SHP77 (cell line): ENCODE results near the gene FRMPD4.

ENCODE experiments used
- DNase-seq, 2 experiments: peaks; one replicate each; lab custom pipeline; 2025; lab: John Stamatoyannopoulos, UW

Gene FRMPD4

DNA sequence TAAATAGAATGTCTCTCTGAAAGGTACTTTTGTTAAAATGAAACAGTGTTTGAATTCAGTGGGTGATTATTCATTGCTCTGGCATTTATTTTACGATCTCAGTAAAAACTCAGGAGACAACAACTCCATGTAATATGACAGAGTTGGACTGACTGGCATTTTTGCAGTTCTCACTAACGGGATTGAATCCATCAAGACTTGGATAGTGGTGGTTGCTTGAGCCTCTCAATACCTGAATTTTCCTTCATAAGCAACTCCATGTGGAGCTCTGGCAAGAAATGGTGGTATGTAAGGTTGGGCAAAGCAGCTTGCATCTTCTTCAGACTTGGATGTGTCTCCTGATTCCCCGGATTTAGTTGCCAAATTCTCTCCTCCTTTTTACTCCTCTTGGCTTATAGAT is 72.7 kb downstream of the FRMPD4 start:
- DNase-seq = no peak

DNA sequence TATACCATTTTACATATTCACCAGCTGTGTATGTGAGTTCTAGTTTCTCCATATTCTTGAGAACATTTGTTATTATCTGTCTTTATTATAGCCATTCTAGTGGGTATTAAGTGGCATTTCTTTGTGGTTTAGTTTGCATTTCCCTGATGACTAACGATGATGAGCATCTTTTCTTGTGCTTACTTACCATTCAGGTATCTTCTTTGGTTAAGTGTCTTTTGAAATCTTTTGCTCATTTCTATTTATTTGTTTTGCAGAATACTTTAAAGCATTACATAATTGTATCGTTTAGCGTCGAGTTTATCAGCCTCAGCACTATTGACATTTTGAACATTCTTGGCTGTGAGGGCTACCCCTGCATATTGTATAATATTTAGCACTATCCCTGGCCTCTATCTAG is 85.4 kb downstream of the FRMPD4 start:
- no peak for DNase-seq

DNA sequence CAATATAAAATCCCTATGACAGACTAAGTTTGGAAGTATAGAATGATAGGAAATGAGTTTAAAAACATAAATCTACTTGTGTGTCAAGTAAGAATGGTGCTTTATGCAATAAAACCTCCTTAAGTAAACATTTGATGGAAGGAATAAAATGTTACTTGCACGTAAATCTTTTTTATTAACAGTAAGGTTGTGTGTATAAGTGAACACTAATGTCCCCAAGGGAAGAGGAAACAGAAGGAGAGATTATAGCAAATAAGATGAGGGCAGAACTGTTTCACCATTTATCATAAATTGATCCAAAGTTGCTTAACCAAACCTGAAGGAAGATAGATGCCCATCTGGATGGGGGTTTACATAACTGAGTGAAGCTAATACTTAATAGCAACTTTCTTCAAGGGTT is 86.8 kb downstream of the FRMPD4 start:
- no peak for DNase-seq

DNA sequence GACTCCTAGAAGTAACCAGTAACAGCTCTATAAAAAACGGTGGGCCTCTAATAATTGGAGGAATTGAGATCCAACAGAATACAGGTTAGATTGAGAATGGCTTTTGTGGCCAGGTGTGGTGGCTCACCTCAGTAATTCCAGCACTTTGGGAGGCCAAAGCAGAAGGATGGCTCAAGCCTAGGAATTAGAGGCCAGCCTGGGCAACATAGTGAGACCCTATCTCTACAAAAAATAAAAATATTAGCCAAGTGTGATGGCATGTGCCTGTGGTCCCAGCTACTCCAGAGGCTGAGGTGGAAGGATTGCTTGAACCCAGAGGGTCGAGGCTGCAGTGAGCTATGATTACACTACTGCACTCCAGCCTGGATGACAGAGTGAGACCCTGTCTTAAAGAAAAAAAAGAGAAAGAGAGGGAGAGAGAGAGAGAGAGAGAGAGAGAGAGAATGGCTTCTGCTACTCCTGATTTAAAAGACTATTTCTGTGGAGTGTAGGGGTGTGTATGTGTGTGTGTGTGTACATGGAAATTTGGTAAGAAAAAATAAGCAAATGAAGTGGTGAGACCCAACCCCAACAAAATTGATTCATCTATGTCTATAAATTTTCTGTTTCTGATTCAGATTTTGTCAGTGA is 89.3 kb downstream of the FRMPD4 start:
- no peak for DNase-seq

DNA sequence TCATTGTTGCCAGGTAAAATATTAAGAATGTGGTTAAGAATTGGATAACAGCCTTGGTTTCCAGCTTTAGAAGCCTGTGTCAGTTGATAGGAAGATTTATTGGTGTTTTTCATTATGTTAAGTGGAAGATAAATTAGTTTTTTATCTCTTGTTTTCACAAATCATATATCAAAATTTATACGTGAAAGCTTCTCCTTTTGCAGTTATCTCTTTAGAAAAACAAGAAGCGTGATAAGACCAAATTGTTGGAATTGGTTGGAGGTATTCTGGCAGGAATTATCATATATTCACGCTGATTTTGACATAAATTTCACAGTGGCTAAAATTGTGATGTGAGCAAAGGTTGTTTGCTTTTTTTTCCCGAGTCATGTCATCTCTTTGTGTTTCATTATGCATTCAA is 90.6 kb downstream of the FRMPD4 start:
- DNase-seq = no peak

DNA sequence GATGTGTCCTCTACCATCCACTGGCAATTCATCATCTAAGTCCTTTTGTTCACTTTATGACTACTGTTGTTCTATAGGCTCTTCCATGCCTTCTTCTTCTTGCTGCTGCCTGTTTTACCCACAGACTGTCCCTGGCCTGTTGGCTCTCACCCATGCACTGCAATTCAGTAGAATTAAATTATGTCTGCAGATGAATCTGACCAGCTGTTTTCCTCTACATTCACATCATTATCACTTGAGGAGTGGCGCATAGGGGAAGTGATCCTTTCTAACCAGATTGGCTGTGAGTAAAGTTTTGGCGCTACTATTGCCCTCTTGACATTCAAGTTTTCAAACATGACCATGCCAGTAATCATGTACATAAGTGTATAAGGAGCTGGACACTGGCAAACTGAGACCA is 91.7 kb downstream of the FRMPD4 start:
- no peak for DNase-seq

DNA sequence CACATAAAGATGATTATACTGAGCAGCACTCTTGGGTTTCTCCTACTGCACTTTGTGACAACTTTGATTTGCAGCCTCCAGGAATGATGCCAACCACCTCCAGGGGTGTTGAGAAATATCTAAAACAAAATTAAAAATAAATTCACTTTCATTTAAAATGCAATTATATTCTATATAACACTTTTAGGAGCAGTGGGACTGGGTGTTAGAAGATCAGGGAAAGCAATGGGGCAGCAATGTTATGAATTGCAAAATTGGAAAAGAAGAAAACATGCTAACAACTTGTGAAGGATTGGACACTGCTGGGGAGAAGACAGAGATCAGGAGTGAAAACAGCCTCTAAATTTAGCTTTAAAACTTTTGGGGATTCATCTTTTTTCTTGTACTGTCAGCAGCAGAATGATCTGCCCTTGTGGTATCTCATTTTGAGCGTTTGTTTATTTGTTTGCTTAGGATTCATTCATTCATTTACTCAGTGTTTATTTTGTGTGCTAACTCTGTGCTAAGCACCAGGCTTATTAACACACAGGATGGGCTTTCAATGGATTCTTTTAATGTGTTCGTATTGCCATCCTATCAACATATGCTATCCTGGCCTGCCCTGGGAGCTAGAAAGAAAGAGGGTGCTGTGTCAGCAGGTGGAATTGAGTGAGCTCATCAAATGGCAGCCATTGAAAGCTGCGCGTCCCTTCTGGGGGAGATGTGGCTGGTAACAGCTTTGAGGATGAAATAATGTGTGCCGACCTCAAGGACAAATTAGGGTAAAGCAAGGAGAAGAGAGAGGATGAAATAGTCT is 96.5 kb downstream of the FRMPD4 start:
- no peak for DNase-seq

DNA sequence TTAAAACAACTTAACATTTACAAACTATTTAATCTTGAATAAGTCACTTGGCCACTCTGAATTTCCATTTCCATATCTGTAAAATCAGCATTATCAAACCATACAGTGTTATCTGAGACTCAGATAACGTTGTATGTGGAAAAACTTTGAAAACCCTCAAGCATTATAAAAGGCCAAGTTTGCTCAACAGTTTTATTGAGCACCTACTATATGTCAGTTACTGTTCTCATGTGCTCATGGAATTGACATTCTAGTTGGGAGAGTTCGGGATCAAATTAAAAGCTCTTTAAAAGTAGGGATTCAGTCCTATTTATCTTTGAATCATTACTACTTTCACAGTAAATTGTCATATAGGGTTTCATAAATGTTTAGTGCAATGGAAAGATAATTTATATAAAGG is 97.9 kb downstream of the FRMPD4 start:
- no peak for DNase-seq

DNA sequence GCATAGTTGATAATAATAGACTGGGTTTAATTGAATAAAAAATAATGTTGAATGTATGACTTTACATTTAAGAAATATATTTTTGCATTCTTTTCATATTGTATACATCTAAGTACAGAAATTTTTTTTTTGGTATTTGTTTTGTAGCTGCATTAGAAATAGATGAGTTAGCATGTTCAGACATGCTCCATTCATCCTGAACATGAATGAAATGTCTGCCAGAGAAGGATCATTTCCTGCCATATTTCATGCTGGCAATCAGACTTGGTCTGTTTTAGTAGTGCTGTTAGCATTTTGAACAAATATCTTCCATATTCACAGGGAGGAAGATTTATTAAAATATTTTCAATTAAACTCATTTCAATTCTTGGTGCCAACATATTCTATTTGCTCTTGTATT is 98.9 kb downstream of the FRMPD4 start:
- no peak for DNase-seq

DNA sequence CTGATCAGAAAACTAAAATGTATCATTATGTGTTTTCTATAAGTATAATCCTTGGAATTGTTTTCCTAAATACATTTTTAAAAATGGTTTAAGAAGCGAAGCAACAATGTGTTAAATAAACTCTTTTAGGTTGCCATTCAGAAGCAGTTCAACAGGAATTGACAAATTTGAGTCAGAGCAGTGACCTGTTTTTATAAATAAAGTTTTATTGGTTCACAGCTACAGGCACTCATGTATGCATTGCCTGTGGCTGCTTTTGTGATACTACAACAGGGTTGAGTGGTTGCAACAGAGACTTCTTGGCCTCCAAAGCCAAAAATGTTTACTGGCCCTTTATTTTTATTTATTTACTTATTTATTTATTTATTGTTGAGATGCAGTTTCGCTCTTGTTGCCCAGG is 99.5 kb downstream of the FRMPD4 start:
- DNase-seq = no peak

DNA sequence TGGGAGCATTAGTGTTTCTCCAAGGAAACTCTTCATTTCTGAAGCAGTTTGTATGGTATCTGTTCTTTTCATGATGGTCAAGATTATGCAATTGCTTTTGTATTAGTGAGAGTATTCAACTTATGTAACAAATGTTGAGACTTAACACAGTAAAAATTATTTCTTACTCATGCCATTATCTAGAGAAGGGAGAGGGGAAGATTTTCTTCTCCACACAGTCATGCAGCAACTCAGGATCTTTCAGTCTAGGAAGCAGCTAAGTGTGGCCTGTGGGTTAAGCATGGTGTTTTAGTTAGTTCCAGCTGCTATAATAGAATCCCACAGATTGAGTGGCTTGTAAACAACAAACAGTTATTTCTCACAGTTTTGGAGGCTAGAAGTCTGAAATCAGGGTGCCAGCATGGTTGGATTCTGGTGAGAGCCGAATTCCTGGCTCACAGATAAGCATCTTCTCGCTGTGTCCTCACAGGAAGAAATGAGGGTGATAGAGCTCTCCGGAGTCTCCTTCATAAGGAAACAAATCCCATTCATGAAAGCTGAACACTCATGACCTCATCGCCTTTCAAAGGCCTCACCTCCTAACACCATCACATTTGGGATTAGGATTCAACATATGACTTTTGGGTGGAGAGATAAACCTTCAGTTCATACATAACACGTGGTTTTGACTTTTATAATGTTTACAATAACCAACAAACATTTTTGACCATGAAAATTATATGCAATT is 101.2 kb downstream of the FRMPD4 start:
- no peak for DNase-seq

DNA sequence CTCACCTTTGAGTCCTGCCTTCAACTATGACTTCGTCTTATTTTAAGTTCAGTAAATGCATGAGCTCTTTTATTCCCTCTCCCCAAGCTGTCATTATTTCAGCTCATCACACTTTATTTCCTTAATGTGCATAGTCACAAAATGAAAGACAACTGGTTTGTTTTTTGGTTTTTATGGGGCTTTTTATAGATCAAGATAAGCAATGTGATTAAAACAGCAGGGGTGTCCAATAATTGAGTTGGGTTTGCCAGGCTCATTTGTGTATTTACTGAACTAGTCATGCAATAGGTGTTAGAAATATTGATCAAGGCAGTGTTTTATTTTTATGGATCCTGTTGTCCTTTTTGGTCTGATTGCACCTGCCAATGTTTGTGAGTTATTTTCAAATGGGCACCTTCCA is 102.2 kb downstream of the FRMPD4 start:
- DNase-seq = no peak

DNA sequence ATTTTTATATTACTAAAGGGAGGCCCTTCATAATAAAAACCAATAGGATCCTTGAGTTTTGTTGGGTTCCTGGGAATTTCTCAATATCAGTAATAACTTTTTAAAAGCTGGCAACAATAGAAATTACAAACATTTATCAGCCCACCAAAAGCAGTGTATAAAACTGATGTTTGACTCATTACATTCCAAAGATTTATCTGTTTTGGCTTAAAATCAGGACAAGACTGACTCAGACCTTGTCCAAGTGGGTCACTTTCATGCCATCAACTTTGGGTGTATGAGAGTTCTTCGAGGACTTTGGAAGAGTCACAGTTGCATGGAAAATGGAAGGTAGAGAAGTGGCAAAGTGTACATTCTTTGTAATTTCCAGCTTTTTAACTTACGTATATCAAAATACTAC is 102.8 kb downstream of the FRMPD4 start:
- no peak for DNase-seq

DNA sequence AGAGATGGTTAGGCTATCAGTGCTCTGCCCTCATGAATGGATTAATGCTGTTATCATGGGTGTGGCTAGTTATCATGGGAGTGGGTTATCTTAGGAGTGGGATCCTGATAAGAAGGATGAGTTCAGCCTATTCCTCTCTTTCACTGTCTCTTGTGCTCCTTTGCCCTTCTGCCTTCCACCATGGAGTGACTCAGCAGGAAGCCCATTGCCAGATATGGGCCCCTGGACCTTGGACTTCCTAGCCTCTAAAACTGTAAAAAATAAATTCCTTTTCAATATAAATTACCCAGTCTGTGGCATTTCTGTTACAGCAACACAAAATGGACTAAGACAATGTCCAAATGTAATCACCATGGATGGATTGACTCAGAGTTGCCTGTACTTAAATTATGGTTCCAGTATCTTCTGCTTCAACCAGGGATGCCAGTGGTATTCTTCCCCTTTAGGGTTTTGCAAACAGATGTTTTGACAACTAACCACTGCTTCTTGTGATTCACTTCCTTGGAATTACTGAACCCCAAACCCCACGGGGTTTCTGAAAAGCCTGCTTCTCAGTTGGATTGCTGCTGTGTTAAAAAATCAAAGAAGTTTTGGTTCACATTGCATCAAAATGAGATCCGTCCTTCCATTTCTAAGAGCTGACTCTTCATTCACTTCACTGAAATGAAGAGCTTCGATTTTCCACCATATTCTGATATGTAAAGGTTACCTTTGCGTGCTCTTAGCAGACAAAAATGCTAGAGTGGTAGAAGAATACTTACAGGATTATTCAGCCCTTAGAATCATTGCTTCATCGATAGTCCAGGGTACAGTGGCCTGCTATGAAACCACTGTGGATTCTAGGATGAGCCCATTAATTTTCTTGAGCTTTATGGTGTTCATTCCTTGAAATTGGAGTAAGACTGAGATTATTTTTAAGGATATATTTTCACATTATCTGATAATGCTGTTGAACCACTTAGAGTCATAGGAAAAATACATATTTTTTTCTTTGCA is 107.7 kb downstream of the FRMPD4 start:
- DNase-seq = no peak

DNA sequence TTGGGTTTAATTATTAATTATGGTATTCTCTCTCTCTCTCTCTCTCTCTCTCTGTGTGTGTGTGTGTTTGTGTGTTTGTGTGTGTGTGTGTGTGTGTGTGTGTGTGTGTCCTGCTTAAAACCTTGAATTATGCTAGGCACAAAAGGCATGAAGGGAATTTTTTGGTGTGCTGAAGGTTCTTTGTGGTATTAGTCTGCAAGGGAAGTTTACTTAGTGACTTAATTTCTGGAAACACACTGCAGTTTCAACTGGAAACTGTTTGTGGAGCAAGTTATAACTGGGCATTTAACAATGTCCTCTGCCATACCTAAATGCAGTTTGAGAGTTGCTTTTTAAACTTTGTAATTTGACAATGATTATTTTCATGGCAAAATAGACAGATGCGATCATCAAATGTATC is 111.7 kb downstream of the FRMPD4 start:
- DNase-seq = no peak

DNA sequence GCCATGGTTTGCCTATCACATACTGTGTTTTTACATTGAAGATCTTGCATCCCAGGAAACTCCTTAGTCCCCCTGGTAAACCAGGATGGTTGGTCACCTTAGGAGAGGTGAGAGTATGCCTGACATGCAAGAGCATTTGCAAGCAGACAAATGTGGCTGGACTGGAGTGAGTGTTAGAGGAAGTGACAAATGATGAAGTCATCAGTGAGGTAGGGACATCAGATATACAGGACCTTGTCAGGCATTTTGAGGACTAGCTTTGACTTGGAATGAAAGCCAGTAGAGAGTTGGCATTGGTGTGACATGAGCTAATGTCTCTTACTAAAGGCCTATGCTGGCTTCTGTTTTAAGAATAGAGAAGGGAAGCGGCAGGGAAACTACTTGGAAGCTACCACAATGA is 124.9 kb downstream of the FRMPD4 start:
- no peak for DNase-seq

DNA sequence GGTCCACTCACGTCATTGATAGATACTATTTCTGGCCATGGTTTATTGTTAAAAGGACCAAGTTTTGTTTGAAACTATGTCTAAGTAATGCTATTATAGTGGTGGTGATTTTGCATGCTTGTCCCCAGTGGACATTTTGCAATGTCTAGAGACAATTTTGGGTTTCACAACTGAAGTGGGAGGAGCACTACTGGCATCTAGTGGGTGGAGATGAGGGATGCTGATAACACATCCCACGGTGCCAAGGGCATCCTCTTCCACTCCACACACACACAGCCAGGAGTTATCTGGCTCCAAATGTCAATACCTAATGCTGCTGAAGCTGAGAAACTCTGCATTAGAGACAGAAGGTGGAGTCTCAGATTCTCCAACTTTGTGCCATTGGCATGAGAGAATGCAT is 131.2 kb downstream of the FRMPD4 start:
- DNase-seq = no peak

DNA sequence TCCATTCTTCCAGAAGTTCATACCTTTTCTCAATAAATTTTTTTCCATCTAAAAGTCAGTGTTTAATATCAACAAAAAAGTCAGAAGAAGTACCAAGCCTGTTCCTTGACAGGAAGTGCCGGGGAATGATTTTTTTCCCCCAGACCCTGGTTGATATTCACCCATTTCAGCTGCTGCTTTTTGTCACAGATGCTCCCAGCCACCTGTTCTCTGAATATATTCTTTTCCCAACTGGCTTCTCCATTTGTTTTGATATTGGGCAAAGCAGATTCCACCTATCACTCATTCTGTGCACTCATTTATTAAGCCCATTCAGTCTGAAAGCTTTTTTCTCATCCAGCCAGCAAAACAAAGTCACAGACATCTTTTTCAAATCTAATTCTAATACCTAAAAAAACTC is 139.9 kb downstream of the FRMPD4 start:
- no peak for DNase-seq

DNA sequence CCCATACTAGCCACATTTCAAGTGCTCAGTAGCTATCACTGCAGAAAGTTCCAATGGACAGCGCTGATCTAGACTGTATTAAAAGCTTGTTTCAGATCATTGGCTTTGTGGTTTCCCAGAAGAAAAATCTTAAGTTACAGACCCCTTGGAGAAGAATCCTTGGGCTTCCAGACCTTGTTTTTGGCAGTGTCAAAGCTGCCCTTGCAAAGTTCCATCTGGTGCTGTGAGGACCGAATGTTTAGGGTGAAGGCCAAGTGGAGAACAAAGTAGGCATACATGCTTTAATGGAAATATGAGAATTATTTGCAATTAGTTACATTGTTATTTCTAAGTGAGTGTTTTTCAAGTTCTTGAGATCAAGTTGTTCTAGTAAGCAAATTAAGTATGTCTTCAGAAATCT is 144.7 kb downstream of the FRMPD4 start:
- no peak for DNase-seq

DNA sequence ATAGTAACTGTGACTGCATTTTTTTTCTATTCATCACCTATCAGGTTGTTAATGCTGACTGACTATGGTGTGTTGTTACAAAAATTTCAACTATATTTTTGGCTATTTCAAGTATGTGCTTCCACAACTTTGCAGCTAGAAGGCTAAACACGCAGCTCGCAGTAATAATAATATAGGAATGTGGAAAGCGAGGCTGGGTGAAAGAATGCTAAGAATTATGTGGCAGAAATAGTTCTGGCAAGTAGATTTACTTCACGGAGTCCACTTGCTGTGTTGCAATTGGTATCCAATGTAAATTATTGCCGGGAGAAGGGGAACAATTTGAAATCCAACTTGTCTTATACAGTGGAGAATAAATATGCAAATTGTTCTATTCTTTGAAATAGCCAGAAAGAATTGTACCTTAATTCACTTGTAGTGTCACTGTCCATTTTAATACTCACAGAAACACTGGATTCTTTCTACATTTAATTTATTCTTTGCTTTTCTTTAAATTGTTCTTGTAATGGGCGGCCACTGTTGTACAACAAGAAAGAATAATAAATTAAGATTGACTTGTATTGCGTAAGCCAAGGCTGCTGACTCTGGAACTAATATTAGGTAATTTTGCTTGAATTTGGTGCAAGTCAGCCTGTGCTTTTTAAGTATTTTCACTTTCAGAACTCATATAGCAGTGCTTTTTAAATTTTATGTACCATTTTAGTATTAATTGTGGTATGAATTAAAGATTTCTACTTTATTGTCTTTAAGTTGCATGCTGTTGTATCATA is 154.9 kb downstream of the FRMPD4 start:
- DNase-seq = no peak

DNA sequence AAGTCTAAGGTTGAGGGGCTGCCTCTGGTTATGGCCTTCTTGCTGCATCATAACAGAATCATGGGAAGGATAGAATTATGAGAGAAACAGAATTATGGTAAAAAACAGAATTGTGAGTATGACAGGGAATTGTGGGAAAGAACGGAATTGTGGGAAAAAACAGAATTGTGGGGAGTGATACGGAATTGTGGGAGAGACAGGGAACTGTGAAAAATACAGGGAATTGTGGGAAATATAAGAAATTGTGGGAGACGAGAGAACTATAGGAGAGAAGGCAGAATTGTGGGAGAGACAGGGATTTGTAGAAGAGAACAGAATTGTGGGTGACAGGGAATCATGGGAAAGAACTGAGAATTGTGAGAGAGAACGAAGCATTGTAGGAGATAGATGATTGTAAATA is 159.1 kb downstream of the FRMPD4 start:
- DNase-seq = no peak
